Trophoblast cell (in vitro differentiated cells and primary cell): Measurements from ENCODE around the gene SEMA5A.

Source experiments
- DNase-seq, 2 donors: peaks; one replicate each; pipeline ENCODE4 v3.0.0-alpha.2; 2016
- H2AFZ ChIP-seq: 2 replicates; pipeline ENCODE4 v1.6.1; 2013; ENCODE audit warnings: low read length, moderate library complexity, mild to moderate bottlenecking; ENCODE audit not compliant: insufficient read depth, poor library complexity
- H2AK5ac ChIP-seq: 2 replicates; pipeline ENCODE4 v1.6.1; 2013; ENCODE audit warnings: mild to moderate bottlenecking, low read length
- H2BK120ac ChIP-seq: 2 replicates; pipeline ENCODE4 v1.6.1; 2013; ENCODE audit warnings: low read length, mild to moderate bottlenecking, moderate library complexity; ENCODE audit not compliant: insufficient read depth, poor library complexity
- H2BK12ac ChIP-seq: 2 replicates; pipeline ENCODE4 v1.6.1; 2013; ENCODE audit warnings: mild to moderate bottlenecking, low read length, moderate library complexity
- H2BK5ac ChIP-seq: 2 replicates; pipeline ENCODE4 v1.6.1; 2013; ENCODE audit warnings: low read length, low read depth, moderate library complexity, mild to moderate bottlenecking; ENCODE audit not compliant: poor library complexity
- H3K14ac ChIP-seq: 2 replicates; pipeline ENCODE4 v1.6.1; 2013; ENCODE audit warnings: mild to moderate bottlenecking, low read length
- H3K18ac ChIP-seq: 2 replicates; pipeline ENCODE4 v1.6.1; 2013; ENCODE audit warnings: mild to moderate bottlenecking, low read length
- H3K23ac ChIP-seq: 2 replicates; pipeline ENCODE4 v1.6.1; 2013; ENCODE audit warnings: low read length
- H3K27ac ChIP-seq: 2 replicates; pipeline ENCODE4 v1.5.1; 2013; ENCODE audit warnings: low read depth, mild to moderate bottlenecking, inconsistent platforms, low read length, moderate library complexity
- H3K27me3 ChIP-seq: 2 replicates; pipeline ENCODE4 v1.6.1; 2013; ENCODE audit warnings: inconsistent platforms, mild to moderate bottlenecking, low read length, moderate library complexity; ENCODE audit not compliant: insufficient read depth
- H3K36me3 ChIP-seq, 2 experiments: 1 replicate in 1 of 2; 2 replicates in 1 of 2; pipeline ENCODE4 v1.6.1; 2013; ENCODE audit warnings: low read length in 2 of 2, mild to moderate bottlenecking in 2 of 2, moderate library complexity in 1 of 2; ENCODE audit not compliant: insufficient read depth in 2 of 2, control insufficient read depth in 1 of 2
- H3K4ac ChIP-seq: 2 replicates; pipeline ENCODE4 v1.6.1; 2013; ENCODE audit warnings: low read depth, mild to moderate bottlenecking, low read length, moderate library complexity
- H3K4me1 ChIP-seq, 2 experiments: 1 replicate in 1 of 2; 2 replicates in 1 of 2; pipeline ENCODE4 v1.6.1; 2013; ENCODE audit warnings: low read length in 2 of 2, mild to moderate bottlenecking in 2 of 2, moderate library complexity in 1 of 2; ENCODE audit not compliant: insufficient read depth in 2 of 2, control insufficient read depth in 1 of 2
- H3K4me2 ChIP-seq: 2 replicates; pipeline ENCODE4 v1.6.1; 2013; ENCODE audit warnings: inconsistent platforms, mild to moderate bottlenecking, low read length, moderate library complexity
- H3K4me3 ChIP-seq: 2 replicates; pipeline ENCODE4 v1.5.1; 2013; ENCODE audit warnings: mild to moderate bottlenecking, low read depth, low read length, inconsistent platforms
- H3K79me1 ChIP-seq: one replicate; pipeline ENCODE4 v1.6.1; 2013; ENCODE audit warnings: low read length
- H3K79me2 ChIP-seq: 2 replicates; pipeline ENCODE4 v1.6.1; 2013; ENCODE audit warnings: low read length, mild to moderate bottlenecking; ENCODE audit not compliant: control insufficient read depth, insufficient read depth, poor library complexity
- H3K9ac ChIP-seq: 2 replicates; pipeline ENCODE4 v1.6.1; 2013; ENCODE audit warnings: mild to moderate bottlenecking, low read length
- H3K9me3 ChIP-seq: 2 replicates; pipeline ENCODE4 v1.6.1; 2013; ENCODE audit warnings: low read depth, mild to moderate bottlenecking, control low read depth, inconsistent platforms, low read length; ENCODE audit not compliant: insufficient read depth
- H4K12ac ChIP-seq: 2 replicates; pipeline ENCODE4 v1.6.1; 2013; ENCODE audit warnings: low read depth, mild to moderate bottlenecking, low read length, moderate library complexity
- H4K8ac ChIP-seq: 2 replicates; pipeline ENCODE4 v1.6.1; 2013; ENCODE audit warnings: low read depth, mild to moderate bottlenecking, low read length, moderate library complexity
- H4K91ac ChIP-seq: one replicate; pipeline ENCODE4 v1.6.1; 2013; ENCODE audit warnings: low read depth, mild to moderate bottlenecking, low read length, moderate library complexity
- WGBS: extraction: QIAGEN DNeasy Blood & Tissue Kit; methylation state at CpG from one replicate; pipeline ENCODE4 v1.1.7; 2013; ENCODE audit warnings: missing lambda C conversion rate; ENCODE audit not compliant: insufficient read length, insufficient coverage; ENCODE audit errors: extremely low coverage; 5-methylcytosine and 5-hydroxymethylcytosine counted together

The SEMA5A gene

DNA sequence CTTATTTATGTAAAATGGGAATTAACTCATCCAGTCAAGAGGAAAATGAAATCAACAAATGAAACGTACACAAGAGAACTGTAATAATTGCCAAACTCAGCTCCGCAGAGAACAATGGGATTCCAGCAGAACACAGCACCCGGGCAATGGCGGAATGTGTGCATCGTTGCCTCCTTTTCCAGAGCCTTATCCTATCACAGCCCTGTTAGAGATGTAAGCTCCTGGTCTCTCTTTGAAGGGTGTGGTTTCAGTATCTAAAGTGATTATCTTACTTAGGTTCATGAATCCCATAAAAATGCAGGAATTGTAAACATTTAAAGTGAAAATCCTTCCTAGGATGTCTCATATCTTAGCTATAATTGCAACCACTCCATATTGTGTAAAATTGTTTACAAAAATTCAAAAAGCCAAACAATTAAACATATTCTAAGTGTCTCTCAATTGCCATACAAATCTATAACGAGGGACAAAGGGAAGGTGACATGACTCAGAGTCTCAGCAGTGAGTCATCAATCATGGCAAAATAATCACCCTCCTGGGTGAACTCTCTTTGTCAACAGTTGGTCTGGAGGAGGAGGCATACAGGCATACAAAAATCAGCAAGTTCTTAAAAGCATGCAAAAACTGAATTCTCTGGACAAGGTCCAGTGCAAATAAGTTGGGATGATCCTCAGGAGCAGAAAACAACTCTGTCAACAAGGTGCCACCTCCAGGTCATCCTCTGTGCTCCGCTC is 22.6 kb downstream of the SEMA5A start:
- peaks cover 4% of the 10 kb centered on the region for H3K79me2 ChIP-seq
- H3K14ac ChIP-seq: no peak overlapping the region
- no peak overlapping the region for H3K27ac ChIP-seq
- H3K9me3 ChIP-seq: peaks cover 3% of the 10 kb centered on the region
- no peak overlapping the region for H4K12ac ChIP-seq
- no peak overlapping the region for H2AK5ac ChIP-seq
- H3K4me3 ChIP-seq: no peak overlapping the region
- H4K8ac ChIP-seq: no peak overlapping the region
- WGBS: no CpG with 5 or more reads among the region's 7 CpGs
- H2AFZ ChIP-seq: no peak overlapping the region
- no peak overlapping the region for H3K9ac ChIP-seq
- no peak overlapping the region for H4K91ac ChIP-seq
- H2BK12ac ChIP-seq: no peak overlapping the region
- no peak overlapping the region for H3K4ac ChIP-seq
- H3K4me2 ChIP-seq: no peak overlapping the region
- no peak overlapping the region for H3K18ac ChIP-seq
- DNase-seq: peak in 1 of 2 donors; percentile 54
- H3K27me3 ChIP-seq: no peaks in the 10 kb centered on the region
- no peak overlapping the region for H3K23ac ChIP-seq
- H3K36me3 ChIP-seq: peaks cover 15 to 20% of the 10 kb centered on the region in 2 experiments
- peaks cover 9 to 11% of the 10 kb centered on the region in 2 experiments for H3K4me1 ChIP-seq
- H2BK5ac ChIP-seq: no peak overlapping the region
- no peaks in the 10 kb centered on the region for H3K79me1 ChIP-seq
- no peak overlapping the region for H2BK120ac ChIP-seq

DNA sequence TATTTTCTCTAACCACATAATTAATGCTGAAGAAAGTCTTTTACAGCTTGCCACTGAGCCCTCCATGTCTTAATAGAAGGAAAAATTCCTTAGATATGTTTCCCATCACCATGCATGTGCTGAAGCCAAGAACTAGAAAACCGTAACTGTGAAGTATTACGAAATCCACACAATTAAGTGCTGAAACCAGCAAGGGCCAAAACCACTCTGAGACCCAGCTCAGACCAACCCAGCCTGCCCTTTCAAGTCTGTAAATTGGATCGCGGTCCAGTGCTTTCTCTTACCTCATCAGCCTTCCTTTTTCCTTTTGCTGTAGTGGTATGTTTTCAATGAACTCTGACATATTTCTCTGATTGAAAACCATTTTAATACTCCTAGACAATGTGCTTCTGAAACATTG is 26.3 kb downstream of the SEMA5A start:
- H3K27me3 ChIP-seq: no peaks in the 10 kb centered on the region
- H3K4me2 ChIP-seq: no peak overlapping the region
- no peak overlapping the region for H3K9ac ChIP-seq
- H2BK5ac ChIP-seq: no peak overlapping the region
- H3K27ac ChIP-seq: no peak overlapping the region
- H2AFZ ChIP-seq: no peak overlapping the region
- H2BK120ac ChIP-seq: no peak overlapping the region
- no peak overlapping the region for H3K14ac ChIP-seq
- H3K79me2 ChIP-seq: peaks cover 4% of the 10 kb centered on the region
- H3K9me3 ChIP-seq: peaks cover 3% of the 10 kb centered on the region
- DNase-seq: no peak
- no peak overlapping the region for H3K18ac ChIP-seq
- no peak overlapping the region for H4K91ac ChIP-seq
- H4K12ac ChIP-seq: no peak overlapping the region
- no peak overlapping the region for H2AK5ac ChIP-seq
- no peak overlapping the region for H2BK12ac ChIP-seq
- no CpG with 5 or more reads among the region's 4 CpGs for WGBS
- peaks cover 9 to 11% of the 10 kb centered on the region in 2 experiments for H3K4me1 ChIP-seq
- H3K4me3 ChIP-seq: no peak overlapping the region
- no peak overlapping the region for H3K23ac ChIP-seq
- no peaks in the 10 kb centered on the region for H3K79me1 ChIP-seq
- H3K36me3 ChIP-seq: peaks cover 6 to 27% of the 10 kb centered on the region in 2 experiments
- no peak overlapping the region for H4K8ac ChIP-seq
- no peak overlapping the region for H3K4ac ChIP-seq

DNA sequence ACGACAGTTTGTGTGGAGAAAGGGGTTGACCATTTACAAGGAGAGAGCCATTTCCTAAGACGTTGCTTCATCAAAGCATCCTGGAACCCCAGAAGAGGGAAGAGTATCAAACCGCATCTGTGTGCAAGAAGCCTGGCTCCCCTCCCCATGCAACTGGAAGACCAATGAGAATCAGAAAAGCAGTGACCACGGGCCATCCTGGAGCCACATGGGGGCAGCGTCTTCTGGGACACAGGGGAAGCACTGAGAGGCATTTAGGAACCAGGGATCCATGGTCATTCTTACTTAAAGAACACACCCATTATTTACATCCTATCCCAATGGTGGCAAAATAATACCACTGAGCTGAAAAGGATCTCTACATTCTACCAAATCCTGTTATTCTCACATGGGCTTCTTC is 29.3 kb downstream of the SEMA5A start:
- no peak overlapping the region for H3K23ac ChIP-seq
- peaks cover 2 to 19% of the 10 kb centered on the region in 2 experiments for H3K36me3 ChIP-seq
- peaks cover 9 to 10% of the 10 kb centered on the region in 2 experiments for H3K4me1 ChIP-seq
- H4K12ac ChIP-seq: no peak overlapping the region
- H2BK120ac ChIP-seq: no peak overlapping the region
- no peak overlapping the region for H2AFZ ChIP-seq
- no peak overlapping the region for H4K8ac ChIP-seq
- peaks cover 2% of the 10 kb centered on the region for H3K79me2 ChIP-seq
- no peak for DNase-seq
- H2AK5ac ChIP-seq: no peak overlapping the region
- no peak overlapping the region for H3K4ac ChIP-seq
- WGBS: no CpG with 5 or more reads among the region's 5 CpGs
- H3K18ac ChIP-seq: no peak overlapping the region
- H3K27me3 ChIP-seq: no peaks in the 10 kb centered on the region
- no peak overlapping the region for H2BK12ac ChIP-seq
- no peaks in the 10 kb centered on the region for H3K9me3 ChIP-seq
- no peak overlapping the region for H3K9ac ChIP-seq
- no peak overlapping the region for H3K4me2 ChIP-seq
- H4K91ac ChIP-seq: no peak overlapping the region
- H2BK5ac ChIP-seq: no peak overlapping the region
- H3K14ac ChIP-seq: no peak overlapping the region
- no peak overlapping the region for H3K27ac ChIP-seq
- no peaks in the 10 kb centered on the region for H3K79me1 ChIP-seq
- H3K4me3 ChIP-seq: no peak overlapping the region

DNA sequence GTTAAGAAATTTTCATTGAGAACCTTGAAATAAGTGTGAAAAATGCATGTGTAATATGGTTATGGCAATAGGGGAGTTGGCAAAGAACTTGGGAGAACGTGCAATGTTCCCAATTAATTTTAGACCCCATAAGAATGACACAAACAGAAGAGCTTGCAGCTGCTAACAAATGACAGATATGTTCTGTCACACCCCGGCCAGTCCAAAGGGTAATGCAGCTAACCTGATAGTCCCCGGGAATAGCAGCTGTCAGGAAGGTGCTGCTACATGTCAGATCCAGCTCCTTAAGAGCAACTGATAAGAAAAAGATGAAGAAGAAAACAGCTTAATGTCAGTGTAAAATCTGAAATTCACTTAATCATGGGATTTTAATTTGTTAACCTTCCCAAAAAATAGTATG is 30.4 kb downstream of the SEMA5A start:
- DNase-seq: no peak
- Histone ChIP-seq H3K4me3 (no peak overlapping the region), H3K27me3 (no peaks in the 10 kb centered on the region), H3K14ac (no peak overlapping the region), H3K18ac (no peak overlapping the region), H3K23ac (no peak overlapping the region), H3K9me3 (no peaks in the 10 kb centered on the region), H3K4ac (peak overlapping the region; percentile 10), H3K27ac (no peak overlapping the region), H2BK5ac (no peak overlapping the region), H3K36me3 (peaks cover 2 to 17% of the 10 kb centered on the region in 2 experiments), H2AFZ (no peak overlapping the region), H3K4me1 (peaks cover 5 to 6% of the 10 kb centered on the region in 2 experiments), H2BK120ac (no peak overlapping the region), H4K12ac (no peak overlapping the region), H2BK12ac (no peak overlapping the region), H3K4me2 (no peak overlapping the region), H3K79me2 (no peaks in the 10 kb centered on the region), H4K91ac (no peak overlapping the region), H3K79me1 (no peaks in the 10 kb centered on the region), H2AK5ac (no peak overlapping the region), H4K8ac (no peak overlapping the region), H3K9ac (no peak overlapping the region)
- no CpG with 5 or more reads among the region's 3 CpGs for WGBS
